ENCODE results near the gene TEX53. TPM values are rescaled to one million over a fixed set of nuclear protein-coding genes. Genes with fewer than 3 reads are reported as not detected.

TEX53 gene
- not detected for total RNA-seq

DNA sequence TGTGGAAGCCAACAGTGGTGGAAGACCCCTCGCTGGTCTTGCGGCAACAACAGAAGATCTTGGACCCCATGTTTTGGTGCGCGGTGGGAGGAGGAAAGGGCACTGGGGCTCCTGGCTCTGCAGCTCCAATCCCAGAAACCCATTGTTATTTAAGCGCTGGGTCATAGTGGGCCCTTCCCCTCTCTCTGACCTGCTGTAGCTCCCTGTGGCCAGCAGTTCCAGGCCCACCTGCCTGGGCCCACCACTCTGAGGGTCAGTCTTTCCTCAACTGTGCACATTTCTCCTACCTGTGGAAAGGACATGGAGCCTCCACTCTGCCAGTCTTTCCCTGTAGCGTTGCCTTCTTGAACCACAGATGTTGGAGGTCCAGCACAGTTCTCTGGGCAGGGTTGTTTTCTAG lies at the start of gene TEX53:
Gene TEX53 (minus strand): TSS at position 101 of the 400 bp plus-strand sequence. CDS start 31 bp downstream, at position 70.
- no peaks in the 10 kb centered on the region for H3K9me3 ChIP-seq
- H3K27me3 ChIP-seq = no peaks in the 10 kb centered on the region
- peaks cover 0 to 6% of the 10 kb centered on the region in 2 donors for H3K4me1 ChIP-seq
- no peak within 1 kb of the TSS for H3K4me3 ChIP-seq
- no peak within 1 kb of the TSS for H3K27ac ChIP-seq
- H3K36me3 ChIP-seq = no peaks in the 10 kb centered on the region
- TF ChIP-seq, protein P1, sequence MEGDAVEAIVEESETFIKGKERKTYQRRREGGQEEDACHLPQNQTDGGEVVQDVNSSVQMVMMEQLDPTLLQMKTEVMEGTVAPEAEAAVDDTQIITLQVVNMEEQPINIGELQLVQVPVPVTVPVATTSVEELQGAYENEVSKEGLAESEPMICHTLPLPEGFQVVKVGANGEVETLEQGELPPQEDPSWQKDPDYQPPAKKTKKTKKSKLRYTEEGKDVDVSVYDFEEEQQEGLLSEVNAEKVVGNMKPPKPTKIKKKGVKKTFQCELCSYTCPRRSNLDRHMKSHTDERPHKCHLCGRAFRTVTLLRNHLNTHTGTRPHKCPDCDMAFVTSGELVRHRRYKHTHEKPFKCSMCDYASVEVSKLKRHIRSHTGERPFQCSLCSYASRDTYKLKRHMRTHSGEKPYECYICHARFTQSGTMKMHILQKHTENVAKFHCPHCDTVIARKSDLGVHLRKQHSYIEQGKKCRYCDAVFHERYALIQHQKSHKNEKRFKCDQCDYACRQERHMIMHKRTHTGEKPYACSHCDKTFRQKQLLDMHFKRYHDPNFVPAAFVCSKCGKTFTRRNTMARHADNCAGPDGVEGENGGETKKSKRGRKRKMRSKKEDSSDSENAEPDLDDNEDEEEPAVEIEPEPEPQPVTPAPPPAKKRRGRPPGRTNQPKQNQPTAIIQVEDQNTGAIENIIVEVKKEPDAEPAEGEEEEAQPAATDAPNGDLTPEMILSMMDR (IDR thresholded peaks at IDR 0.05) = no peak
- no peak for DNase-seq (ENCODE audit: low spot score)

DNA sequence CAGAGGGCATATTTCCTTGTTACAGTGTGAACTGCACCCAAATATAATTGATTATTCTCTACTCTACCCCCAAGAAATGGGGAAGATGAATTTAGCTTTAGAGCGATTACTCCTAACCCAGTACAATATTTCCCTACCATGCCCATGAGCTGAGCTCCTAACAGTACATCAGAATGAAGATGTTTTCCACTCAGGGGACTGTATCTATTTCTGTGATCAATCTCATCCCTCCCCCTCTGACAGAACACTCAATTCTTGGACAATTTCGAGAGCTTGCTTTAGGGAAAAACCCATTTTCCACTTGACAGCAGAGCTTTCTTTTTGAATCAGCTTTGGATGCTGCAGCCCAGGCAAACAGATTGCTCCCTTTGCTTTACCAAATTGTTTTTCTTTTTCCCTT lies 49.1 kb upstream of the TEX53 start:
- Histone ChIP-seq H3K36me3 (no peaks in the 10 kb centered on the region), H3K9me3 (no peaks in the 10 kb centered on the region), H3K4me3 (no peak overlapping the region), H3K27me3 (peaks cover 0 to 2% of the 10 kb centered on the region in 2 donors), H3K27ac (no peak overlapping the region), H3K4me1 (no peaks in the 10 kb centered on the region)
- TF ChIP-seq, protein P1 (IDR thresholded peaks at IDR 0.05) = no peak
- no peak for DNase-seq (ENCODE audit: low spot score)

DNA sequence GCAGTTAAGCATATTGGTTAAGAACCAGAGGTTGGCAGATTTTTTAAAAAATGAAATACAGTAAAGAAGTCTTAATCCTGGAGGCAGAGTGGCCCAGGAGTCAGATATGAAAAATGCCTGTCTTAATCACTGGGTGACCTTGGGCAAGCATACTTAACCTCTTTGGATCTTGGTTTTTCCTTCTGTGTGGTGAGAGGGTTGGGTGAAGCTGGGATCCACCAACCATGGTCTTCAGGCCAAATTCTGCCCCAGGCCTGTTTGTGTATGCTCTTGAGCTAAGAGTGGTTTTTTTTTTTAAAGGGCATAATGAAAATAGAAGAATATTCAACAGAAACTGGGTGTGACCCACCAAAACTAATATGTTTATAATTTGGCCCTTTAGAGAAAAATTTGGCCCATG lies 44.4 kb upstream of the TEX53 start:
- no peak overlapping the region for H3K27ac ChIP-seq
- TF ChIP-seq, protein P1 (IDR thresholded peaks at IDR 0.05) = no peak
- peaks cover 0 to 9% of the 10 kb centered on the region in 2 donors for H3K9me3 ChIP-seq
- no peak overlapping the region for H3K4me3 ChIP-seq
- H3K36me3 ChIP-seq = no peaks in the 10 kb centered on the region
- H3K4me1 ChIP-seq = no peaks in the 10 kb centered on the region
- DNase-seq (ENCODE audit: low spot score) = no peak
- no peaks in the 10 kb centered on the region for H3K27me3 ChIP-seq

DNA sequence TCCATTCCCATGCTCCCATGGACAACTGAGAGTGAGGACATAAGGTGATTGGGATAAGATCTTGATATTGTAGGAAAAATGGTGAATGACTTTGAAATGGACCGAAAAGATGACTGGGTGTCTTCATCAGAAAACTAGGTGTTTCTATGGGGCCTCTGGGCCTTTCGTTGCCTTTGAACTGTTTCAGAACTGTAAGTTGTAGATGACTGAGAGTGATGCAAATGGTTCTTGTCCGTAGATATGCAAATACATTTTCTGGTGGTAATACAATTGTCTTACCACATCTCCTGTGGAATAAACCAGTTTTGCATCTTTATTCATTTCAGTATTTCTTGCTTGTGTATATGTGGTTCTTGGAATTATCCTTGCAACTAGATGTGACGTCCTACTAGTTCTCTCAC lies 40.3 kb upstream of the TEX53 start:
- no peak overlapping the region for H3K4me3 ChIP-seq
- H3K27ac ChIP-seq = no peak overlapping the region
- no peaks in the 10 kb centered on the region for H3K27me3 ChIP-seq
- no peak for DNase-seq (ENCODE audit: low spot score)
- TF ChIP-seq, protein P1 (IDR thresholded peaks at IDR 0.05) = no peak
- peaks cover 0 to 9% of the 10 kb centered on the region in 2 donors for H3K9me3 ChIP-seq
- no peaks in the 10 kb centered on the region for H3K36me3 ChIP-seq
- H3K4me1 ChIP-seq = no peaks in the 10 kb centered on the region

DNA sequence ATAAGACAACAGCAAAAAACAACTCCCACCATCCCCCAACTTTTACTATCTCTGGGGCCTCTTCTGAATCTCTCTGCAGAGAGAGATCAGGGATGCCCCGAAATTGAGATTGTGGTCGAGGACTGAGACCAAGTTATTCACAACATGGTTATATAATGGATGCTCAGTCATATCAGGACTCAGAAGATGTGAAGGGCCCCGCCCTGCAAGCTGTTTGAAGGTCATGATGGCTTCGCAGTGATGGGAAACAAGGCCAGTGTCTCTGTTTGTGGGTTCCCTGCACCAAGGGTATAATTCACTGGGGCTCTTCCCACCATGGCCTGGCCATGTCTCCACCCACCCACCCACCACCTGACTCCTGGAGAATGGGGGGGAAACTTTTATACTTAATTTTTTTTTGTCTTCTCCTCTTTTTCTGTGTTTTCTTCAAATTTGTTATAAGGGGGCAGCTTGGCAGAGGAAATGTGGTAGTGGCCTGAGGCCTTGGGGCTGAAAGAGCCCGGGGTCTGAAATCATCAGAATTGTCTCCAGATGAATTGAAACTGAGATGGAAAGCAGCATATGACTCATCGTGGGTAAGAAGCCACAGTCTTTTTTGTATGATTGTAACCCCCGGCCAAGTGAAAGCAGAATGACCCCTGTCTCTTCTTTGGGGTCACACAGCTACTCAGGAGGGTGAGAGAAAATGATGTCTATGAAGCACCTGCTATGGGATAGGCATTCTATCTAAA lies 39.4 kb upstream of the TEX53 start:
- TF ChIP-seq, protein P1 (IDR thresholded peaks at IDR 0.05) = no peak
- no peak overlapping the region for H3K27ac ChIP-seq
- DNase-seq (ENCODE audit: low spot score) = no peak
- no peaks in the 10 kb centered on the region for H3K27me3 ChIP-seq
- H3K4me1 ChIP-seq = no peaks in the 10 kb centered on the region
- H3K36me3 ChIP-seq = no peaks in the 10 kb centered on the region
- H3K4me3 ChIP-seq = no peak overlapping the region
- peaks cover 0 to 9% of the 10 kb centered on the region in 2 donors for H3K9me3 ChIP-seq

DNA sequence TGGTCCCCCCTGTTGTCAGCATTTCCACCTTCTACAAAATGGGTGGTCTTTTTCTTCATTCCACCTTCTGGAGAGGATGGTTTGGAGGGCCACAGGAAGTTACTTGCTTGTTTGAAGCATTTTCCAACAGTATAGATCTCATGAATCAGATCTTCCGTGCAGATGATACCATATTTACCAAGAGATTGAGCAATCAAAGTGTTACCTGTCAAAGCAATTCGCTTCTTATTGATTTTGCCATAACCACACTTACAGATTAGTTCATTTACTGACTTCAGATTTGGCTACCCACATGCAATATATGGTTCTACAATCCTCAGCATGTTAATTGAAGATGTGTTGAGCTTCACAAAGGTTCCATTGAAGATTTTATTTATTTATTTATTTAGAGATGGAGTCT lies 38.3 kb upstream of the TEX53 start:
- TF ChIP-seq, protein P1 (IDR thresholded peaks at IDR 0.05) = no peak
- H3K36me3 ChIP-seq = no peaks in the 10 kb centered on the region
- H3K4me1 ChIP-seq = no peaks in the 10 kb centered on the region
- H3K9me3 ChIP-seq = peaks cover 0 to 9% of the 10 kb centered on the region in 2 donors
- H3K27ac ChIP-seq = no peak overlapping the region
- H3K27me3 ChIP-seq = no peaks in the 10 kb centered on the region
- no peak overlapping the region for H3K4me3 ChIP-seq
- DNase-seq (ENCODE audit: low spot score) = no peak

Measured in right atrium auricular region (tissue), 2 donors.